PC-3 (cell line): Measurements from ENCODE around the gene MSI2.

Experiments used
- CTCF ChIP-seq: fragments of 300-600 bp; sonication (generic); conservative IDR thresholded peaks from 2 replicates; pipeline ENCODE4 v1.5.1; 2017; ENCODE audit warnings: antibody characterized with exemption, low read depth, mild to moderate bottlenecking, low read length
- EZH2 ChIP-seq: fragments of 300-600 bp; sonication (generic); IDR thresholded peaks from one replicate; pipeline ENCODE4 v1.6.1; 2017; ENCODE audit warnings: antibody characterized with exemption, mild to moderate bottlenecking, low read length; ENCODE audit not compliant: unreplicated experiment

- TF ChIP-seq CTCF (no peak), EZH2 (no peak)
Observed at GRCh38 chr17:57619061-57619937, 363.0 kb downstream of the MSI2 start.
